Measurements from ENCODE around the gene DNAJC24.

Gene DNAJC24

DNA sequence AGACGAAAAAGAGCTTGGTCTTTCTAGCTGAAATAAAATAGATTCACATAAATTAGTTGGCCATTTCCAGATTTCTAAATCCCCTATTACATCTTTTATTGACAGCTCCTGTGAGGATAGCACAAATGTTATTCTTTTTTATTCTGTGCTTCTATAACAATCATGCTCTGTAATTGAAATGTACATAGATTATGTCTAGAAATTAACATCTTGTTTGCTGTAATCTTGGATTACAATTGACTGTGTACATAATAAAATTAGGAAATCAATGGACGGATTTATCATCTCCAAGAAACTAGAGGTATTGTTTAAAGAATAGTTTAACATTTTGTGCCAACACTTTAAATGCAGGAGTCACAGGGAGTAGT is 108.5 kb downstream of the DNAJC24 start:
- ChIA-PET CTCF (interaction anchor here (1.2 to 2.3 kb wide), 2 partner anchors 10 to 14 kb away, joined by 3 to 9 read pairs; no protein-coding TSS in a partner anchor), POLR2A (no interaction called here)
- TF ChIP-seq, protein P1, sequence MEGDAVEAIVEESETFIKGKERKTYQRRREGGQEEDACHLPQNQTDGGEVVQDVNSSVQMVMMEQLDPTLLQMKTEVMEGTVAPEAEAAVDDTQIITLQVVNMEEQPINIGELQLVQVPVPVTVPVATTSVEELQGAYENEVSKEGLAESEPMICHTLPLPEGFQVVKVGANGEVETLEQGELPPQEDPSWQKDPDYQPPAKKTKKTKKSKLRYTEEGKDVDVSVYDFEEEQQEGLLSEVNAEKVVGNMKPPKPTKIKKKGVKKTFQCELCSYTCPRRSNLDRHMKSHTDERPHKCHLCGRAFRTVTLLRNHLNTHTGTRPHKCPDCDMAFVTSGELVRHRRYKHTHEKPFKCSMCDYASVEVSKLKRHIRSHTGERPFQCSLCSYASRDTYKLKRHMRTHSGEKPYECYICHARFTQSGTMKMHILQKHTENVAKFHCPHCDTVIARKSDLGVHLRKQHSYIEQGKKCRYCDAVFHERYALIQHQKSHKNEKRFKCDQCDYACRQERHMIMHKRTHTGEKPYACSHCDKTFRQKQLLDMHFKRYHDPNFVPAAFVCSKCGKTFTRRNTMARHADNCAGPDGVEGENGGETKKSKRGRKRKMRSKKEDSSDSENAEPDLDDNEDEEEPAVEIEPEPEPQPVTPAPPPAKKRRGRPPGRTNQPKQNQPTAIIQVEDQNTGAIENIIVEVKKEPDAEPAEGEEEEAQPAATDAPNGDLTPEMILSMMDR (IDR thresholded peaks at IDR 0.05; ENCODE audit: control extremely low read depth, extremely low read depth, low read depth, missing control alignments), result no peak
- no peak for DNase-seq (ENCODE audit: extremely low spot score)

DNA sequence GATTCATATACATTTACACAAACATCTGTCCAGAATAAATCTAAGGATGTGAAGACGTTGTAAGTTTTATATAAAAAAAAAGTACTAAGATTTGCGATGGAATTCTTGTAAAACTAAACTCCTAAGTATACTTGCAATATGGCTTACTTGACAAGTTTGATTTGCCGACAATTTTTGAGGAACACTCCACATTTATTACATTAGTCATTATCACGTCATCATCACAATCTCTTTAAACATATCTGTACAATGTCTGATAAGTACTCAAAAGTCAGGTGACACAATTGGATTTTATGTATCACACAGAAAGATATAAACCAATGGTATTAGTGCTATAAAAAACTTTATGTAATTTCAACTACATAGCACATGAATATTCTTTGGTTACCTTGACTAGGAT is 109.4 kb downstream of the DNAJC24 start:
- no peak for DNase-seq (ENCODE audit: extremely low spot score)
- POLR2A ChIA-PET, result no interaction called here
- TF ChIP-seq, protein P1 (IDR thresholded peaks at IDR 0.05; ENCODE audit: control extremely low read depth, extremely low read depth, low read depth, missing control alignments), result no peak
- CTCF ChIA-PET, result no interaction called here

DNA sequence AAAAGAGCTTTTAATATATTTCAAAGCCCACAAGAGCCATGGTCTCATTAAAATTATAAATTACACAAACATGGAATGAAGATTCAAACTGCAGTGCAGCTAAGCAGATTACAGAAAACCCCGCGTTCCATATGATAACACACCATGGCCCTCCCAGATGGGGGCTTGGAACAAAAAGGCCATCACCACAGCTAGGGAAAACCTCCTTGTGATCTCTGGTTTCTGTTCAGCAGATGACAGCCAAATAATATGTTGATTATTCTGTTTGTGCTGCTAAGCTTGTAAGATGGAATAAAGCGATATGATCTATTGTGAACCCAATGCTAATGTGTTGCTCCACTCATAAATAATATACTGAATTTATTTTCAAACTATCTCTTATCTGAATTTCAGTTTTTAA is 111.3 kb downstream of the DNAJC24 start:
- no peak for DNase-seq (ENCODE audit: extremely low spot score)
- CTCF ChIA-PET, result no interaction called here
- POLR2A ChIA-PET, result no interaction called here
- TF ChIP-seq, protein P1 (IDR thresholded peaks at IDR 0.05; ENCODE audit: control extremely low read depth, extremely low read depth, low read depth, missing control alignments), result no peak

All from GM10248 (cell line).